H1 (cell line): ENCODE data around the gene RPL21. TPM values are rescaled to one million over a fixed set of nuclear protein-coding genes. Genes with fewer than 3 reads are reported as not detected.

Source experiments
- CTCF ChIA-PET: fragments of 300-600 bp; sonication (Branson Sonifier 250); formaldehyde crosslinking; loops from one replicate; lab custom pipeline; 2021; ENCODE audit not compliant: partially characterized antibody; lab: Charles Lee
- POLR2A ChIA-PET: fragments of 300-600 bp; sonication (Branson Sonifier 250); formaldehyde crosslinking; loops from one replicate; lab custom pipeline; 2021; ENCODE audit warnings: inconsistent platforms; ENCODE audit not compliant: partially characterized antibody; lab: Charles Lee
- DNase-seq, 2 experiments: peaks; one replicate each; pipeline versions ENCODE4 v3.0.0 to v3.0.0-alpha.2; 2010 to 2022; ENCODE audit warnings: low spot score in 2 of 2, low read depth in 1 of 2, mixed read lengths in 1 of 2
- FAIRE-seq: peaks from 2 replicates; lab custom pipeline; 2011; peaks lifted over from hg19 to GRCh38; lab: Jason Lieb, UNC
- H2AFZ ChIP-seq: 2 replicates; pipeline ENCODE4 v1.8.1; 2012; ENCODE audit warnings: low read length, inconsistent platforms
- H2AK5ac ChIP-seq: 2 replicates; pipeline ENCODE4 v1.6.1; 2013; ENCODE audit warnings: low read depth, low read length
- H2BK120ac ChIP-seq: replicated peaks from 2 replicates; pipeline ENCODE3; 2013; ENCODE audit warnings: low read depth, low read length, inconsistent platforms
- H2BK12ac ChIP-seq: 2 replicates; pipeline ENCODE4 v1.6.1; 2013; ENCODE audit warnings: low read depth, low read length
- H2BK15ac ChIP-seq: 2 replicates; pipeline ENCODE4 v1.6.1; 2013; ENCODE audit warnings: low read length
- H2BK20ac ChIP-seq: 2 replicates; pipeline ENCODE4 v1.6.1; 2013; ENCODE audit warnings: low read length
- H2BK5ac ChIP-seq: 2 replicates; pipeline ENCODE4 v1.6.1; 2013; ENCODE audit warnings: low read depth, low read length
- H3K14ac ChIP-seq: 2 replicates; pipeline ENCODE4 v1.6.1; 2013; ENCODE audit warnings: inconsistent platforms; ENCODE audit not compliant: insufficient read length
- H3K18ac ChIP-seq: 2 replicates; pipeline ENCODE4 v1.6.1; 2013; ENCODE audit warnings: low read length; ENCODE audit errors: extremely low read depth
- H3K23ac ChIP-seq: 2 replicates; pipeline ENCODE4 v1.6.1; 2013; ENCODE audit warnings: inconsistent platforms; ENCODE audit not compliant: insufficient read length
- H3K23me2 ChIP-seq: 2 replicates; pipeline ENCODE4 v1.6.1; 2013; ENCODE audit warnings: low read depth, low read length
- H3K27ac ChIP-seq: 2 replicates; pipeline ENCODE4 v1.6.1; 2011; ENCODE audit warnings: low read depth, low read length, inconsistent platforms
- H3K27me3 ChIP-seq, 4 experiments: replicated peaks in 1 of 4; 1 replicate in 1 of 4; 2 replicates in 3 of 4; pipeline versions ENCODE4 v1.6.1 to v1.8.1; 2011 to 2013; ENCODE audit warnings: low read length in 3 of 4, mild to moderate bottlenecking in 3 of 4, inconsistent platforms in 2 of 4, mixed read lengths in 2 of 4, moderate library complexity in 1 of 4; ENCODE audit not compliant: control insufficient read depth in 3 of 4, insufficient read depth in 3 of 4; ENCODE audit errors: extremely low read depth in 1 of 4
- H3K36me3 ChIP-seq, 4 experiments: 2 replicates each; pipeline versions ENCODE4 v1.6.1 to v1.8.1; 2011 to 2013; ENCODE audit warnings: mild to moderate bottlenecking in 4 of 4, low read length in 3 of 4, moderate library complexity in 2 of 4, control low read depth in 1 of 4, inconsistent platforms in 1 of 4; ENCODE audit not compliant: insufficient read depth in 4 of 4, control insufficient read depth in 2 of 4
- H3K4ac ChIP-seq: replicated peaks from 2 replicates; pipeline ENCODE3; 2013; ENCODE audit warnings: low read length, low read depth, mixed read lengths, inconsistent platforms; ENCODE audit not compliant: insufficient read length
- H3K4me1 ChIP-seq, 4 experiments: replicated peaks in 1 of 4; 1 replicate in 1 of 4; 2 replicates in 3 of 4; pipeline versions ENCODE4 v1.6.1 to v1.8.1; 2011 to 2013; ENCODE audit warnings: low read length in 3 of 4, inconsistent platforms in 2 of 4, mixed read lengths in 1 of 4; ENCODE audit not compliant: insufficient read depth in 4 of 4, control insufficient read depth in 3 of 4
- H3K4me2 ChIP-seq, 2 experiments: 2 replicates each; pipeline versions ENCODE4 v1.6.1 to v1.8.1; 2011 to 2013; ENCODE audit warnings: low read depth in 2 of 2, low read length in 2 of 2, control low read depth in 1 of 2, inconsistent platforms in 1 of 2, mild to moderate bottlenecking in 1 of 2; ENCODE audit not compliant: insufficient read depth in 1 of 2
- H3K4me3 ChIP-seq, 4 experiments: fragments of 200-600, 300-600 bp in 1 of 4; sonication (generic), shearing (Covaris generic), sonication (Bioruptor Twin) in 1 of 4; 2 replicates each; pipeline versions ENCODE4 v1.5.1 to v1.8.1; 2011 to 2016; ENCODE audit warnings: low read length in 4 of 4, low read depth in 3 of 4, control low read depth in 2 of 4, inconsistent platforms in 2 of 4, mild to moderate bottlenecking in 2 of 4, mixed read lengths in 1 of 4, moderate library complexity in 1 of 4; ENCODE audit not compliant: insufficient read depth in 2 of 4; ENCODE audit errors: extremely low read depth in 1 of 4
- H3K56ac ChIP-seq: replicated peaks from 2 replicates; pipeline ENCODE3; 2013; ENCODE audit warnings: low read depth, mild to moderate bottlenecking, mixed read lengths, low read length, inconsistent platforms; ENCODE audit not compliant: insufficient read length
- H3K79me1 ChIP-seq: 2 replicates; pipeline ENCODE4 v1.6.1; 2013; ENCODE audit warnings: low read depth, low read length, control low read depth
- H3K79me2 ChIP-seq, 2 experiments: 2 replicates each; pipeline versions ENCODE4 v1.6.1 to v1.8.1; 2012 to 2013; ENCODE audit warnings: low read length in 2 of 2, mild to moderate bottlenecking in 2 of 2, inconsistent platforms in 1 of 2; ENCODE audit not compliant: insufficient read depth in 2 of 2, control insufficient read depth in 1 of 2
- H3K9ac ChIP-seq, 4 experiments: replicated peaks in 1 of 4; 1 replicate in 1 of 4; 2 replicates in 3 of 4; pipeline versions ENCODE4 v1.6.1 to v1.8.1; 2011 to 2013; ENCODE audit warnings: low read depth in 3 of 4, low read length in 3 of 4, control low read depth in 2 of 4, mild to moderate bottlenecking in 2 of 4, moderate library complexity in 2 of 4, inconsistent platforms in 1 of 4; ENCODE audit errors: extremely low read depth in 1 of 4
- H3K9me3 ChIP-seq, 2 experiments: 2 replicates each; pipeline versions ENCODE4 v1.6.1 to v1.8.1; 2012 to 2013; ENCODE audit warnings: mild to moderate bottlenecking in 2 of 2, moderate library complexity in 2 of 2, control low read depth in 1 of 2, inconsistent platforms in 1 of 2, low read depth in 1 of 2, low read length in 1 of 2, mixed read lengths in 1 of 2; ENCODE audit not compliant: insufficient read depth in 2 of 2
- H4K20me1 ChIP-seq, 2 experiments: replicated peaks in 1 of 2; 2 replicates each; pipeline versions ENCODE3 to v1.8.1; 2011 to 2013; ENCODE audit warnings: inconsistent platforms in 2 of 2, low read length in 2 of 2, mild to moderate bottlenecking in 1 of 2; ENCODE audit not compliant: insufficient read depth in 2 of 2, control insufficient read depth in 1 of 2
- H4K5ac ChIP-seq: 2 replicates; pipeline ENCODE4 v1.6.1; 2013; ENCODE audit warnings: low read length, low read depth, mixed read lengths, inconsistent platforms; ENCODE audit not compliant: insufficient read length
- H4K8ac ChIP-seq: 2 replicates; pipeline ENCODE4 v1.8.0; 2013; ENCODE audit warnings: mild to moderate bottlenecking, moderate library complexity, low read length, inconsistent platforms; ENCODE audit not compliant: insufficient read depth; ENCODE audit errors: extremely low read depth
- H4K91ac ChIP-seq: replicated peaks from 2 replicates; pipeline ENCODE3; 2013; ENCODE audit warnings: low read length, mixed read lengths, inconsistent platforms; ENCODE audit not compliant: insufficient read length
- ASH2L ChIP-seq: fragments of 200-600, 300-600 bp; sonication (generic); IDR thresholded peaks from one replicate; pipeline ENCODE4 v1.7.1; 2017; ENCODE audit warnings: low read length
- BCL11A ChIP-seq, 2 experiments: IDR thresholded peaks; one replicate each; pipeline ENCODE4 v1.6.1; 2011; ENCODE audit warnings: low read depth in 2 of 2, low read length in 2 of 2, mild to moderate bottlenecking in 2 of 2
- BRCA1 ChIP-seq: IDR thresholded peaks from 2 replicates; pipeline ENCODE4 v1.6.1; 2012; ENCODE audit warnings: low read depth, low read length, improper control_type of control experiment
- CEBPB ChIP-seq: IDR thresholded peaks from 2 replicates; pipeline ENCODE4 v1.6.1; 2012; ENCODE audit warnings: low read depth, low read length
- CREB1 ChIP-seq: IDR thresholded peaks from 2 replicates; pipeline ENCODE4 v1.6.1; 2012; ENCODE audit warnings: inconsistent platforms
- E2F6 ChIP-seq: IDR thresholded peaks from 2 replicates; pipeline ENCODE4 v1.6.1; 2012; ENCODE audit warnings: inconsistent platforms
- FOSL1 ChIP-seq: IDR thresholded peaks from 2 replicates; pipeline ENCODE4 v1.6.1; 2011; ENCODE audit warnings: mild to moderate bottlenecking, low read depth, low read length, moderate library complexity; ENCODE audit not compliant: insufficient read depth
- HDAC2 ChIP-seq, 2 experiments: fragments of 300-600 bp in 1 of 2; sonication (generic) in 1 of 2; IDR thresholded peaks; 2 replicates each; pipeline ENCODE4 v1.6.1; 2011 to 2012; ENCODE audit warnings: low read depth in 2 of 2, low read length in 2 of 2, mild to moderate bottlenecking in 2 of 2, moderate library complexity in 2 of 2, borderline replicate concordance in 1 of 2, inconsistent platforms in 1 of 2
- JUND ChIP-seq: IDR thresholded peaks from 2 replicates; pipeline ENCODE4 v1.6.1; 2011; ENCODE audit warnings: mild to moderate bottlenecking, improper control_type of control experiment, low read length
- NANOG ChIP-seq: IDR thresholded peaks from 2 replicates; pipeline ENCODE4 v1.6.1; 2011; ENCODE audit warnings: low read length, low read depth, mild to moderate bottlenecking, inconsistent platforms; ENCODE audit not compliant: insufficient read depth, poor library complexity, severe bottlenecking
- RNF2 ChIP-seq: fragments of 200-900, 300-1000 bp; sonication (generic); IDR thresholded peaks from 2 replicates; pipeline ENCODE4 v1.7.1; 2016; ENCODE audit warnings: borderline replicate concordance, low read depth, mild to moderate bottlenecking, antibody characterized with exemption, low read length; ENCODE audit not compliant: poor library complexity, severe bottlenecking; ENCODE audit errors: missing control alignments
- SIX5 ChIP-seq: IDR thresholded peaks from 2 replicates; pipeline ENCODE4 v1.6.1; 2011; ENCODE audit warnings: mild to moderate bottlenecking, low read depth, low read length
- SP1 ChIP-seq: IDR thresholded peaks from 2 replicates; pipeline ENCODE4 v1.6.1; 2011; ENCODE audit warnings: low read depth, low read length
- SP4 ChIP-seq: IDR thresholded peaks from 2 replicates; pipeline ENCODE4 v1.6.1; 2012; ENCODE audit warnings: low read length, inconsistent platforms
- WGBS, 2 experiments: shearing (Covaris generic) in 1 of 2; methylation state at CpG; one replicate each; pipeline versions ENCODE4 v1.1.6 to v1.1.7; 2013 to 2015; ENCODE audit warnings: low lambda C conversion rate in 2 of 2, mixed read lengths in 2 of 2, inconsistent platforms in 1 of 2, low coverage in 1 of 2, missing lambda C conversion rate in 1 of 2; ENCODE audit not compliant: insufficient replicate concordance in 2 of 2, insufficient coverage in 1 of 2, insufficient read length in 1 of 2; ENCODE audit errors: extremely low coverage in 1 of 2, missing lambda C conversion rate in 1 of 2; 5-methylcytosine and 5-hydroxymethylcytosine counted together
- polyA plus RNA-seq, 7 experiments: library from polyadenylated mRNA; depleted of rRNA in 3 of 7; stranded (reverse) in 5 of 7; unstranded in 2 of 7; fragments of >200 nt in 5 of 7; fragments of 200-250 nt in 2 of 7; gene quantifications; 1 replicate in 5 of 7; 2 replicates in 1 of 7; 4 replicates in 1 of 7; pipeline versions ENCODE4 v1.2.1 to v1.2.3, GENCODE V29; 2011 to 2013; ENCODE audit warnings: missing spikeins in 2 of 7, mixed read lengths in 2 of 7
- total RNA-seq: library from RNA; stranded (reverse); fragmentation: NEBNext Ultra II Directional; extraction: Animal tissue kit (Norgen Biotek cat#: 25700); gene quantifications from 2 replicates; pipeline ENCODE4 v1.2.1, GENCODE V29; 2021

The RPL21 gene
- total and polyA plus RNA-seq, 2 of the 8 experiments (the other 6 are each of a cell fraction or from before 2014, with no cell fraction given) = 624 to 1,283 TPM

- Histone ChIP-seq H3K9ac (no peak overlapping the region), H3K79me1 (no peaks in the 10 kb centered on the region), H2BK12ac (no peak overlapping the region), H3K4me3 (no peak overlapping the region), H3K36me3 (no peaks in the 10 kb centered on the region), H3K27me3 (no peaks in the 10 kb centered on the region), H4K91ac (no peak overlapping the region), H3K14ac (no peak overlapping the region), H2BK120ac (no peak overlapping the region), H2BK5ac (no peak overlapping the region), H2BK15ac (no peak overlapping the region), H4K8ac (no peak overlapping the region), H2AK5ac (no peak overlapping the region), H2AFZ (no peak overlapping the region), H3K4ac (no peak overlapping the region), H3K56ac (no peak overlapping the region), H3K23me2 (no peaks in the 10 kb centered on the region), H3K27ac (no peak overlapping the region), H3K18ac (no peak overlapping the region), H4K20me1 (no peaks in the 10 kb centered on the region), H3K79me2 (no peaks in the 10 kb centered on the region), H2BK20ac (no peak overlapping the region), H3K9me3 (no peaks in the 10 kb centered on the region), H3K4me2 (no peak overlapping the region), H4K5ac (no peak overlapping the region), H3K23ac (no peak overlapping the region), H3K4me1 (no peaks in the 10 kb centered on the region)
- CTCF ChIA-PET = interaction anchor here (0.8 to 2.5 kb wide), 8 partner anchors 8 to 294 kb away, joined by 3 to 8 read pairs (median 4); partner anchors contain the start of gene RASL11A
- POLR2A ChIA-PET = interaction anchor here (1.0 to 1.7 kb wide), 5 partner anchors 9 to 26 kb away, joined by 3 to 10 read pairs (median 4); partner anchors contain the start of gene RASL11A
- no peak for FAIRE-seq
- DNase-seq = no peak
- 88% methylated on average over 7 of the region's 7 CpGs; no CpG with 5 or more reads in 1 of the 2 experiments for WGBS, 2 experiments
- no peak for TF ChIP-seq HDAC2 (IDR thresholded peaks at IDR 0.05; ENCODE audit: borderline replicate concordance in 1 of 2, low read depth in 2 of 2, low read length in 2 of 2)
- no peak for TF ChIP-seq BRCA1
- TF ChIP-seq BCL11A (IDR thresholded peaks at IDR 0.05; ENCODE audit: low read depth in 2 of 2, low read length in 2 of 2) = no peak
- no peak for TF ChIP-seq E2F6
- TF ChIP-seq FOSL1 = no peak
- no peak for TF ChIP-seq ASH2L
- TF ChIP-seq SP1 = no peak
- TF ChIP-seq CEBPB = no peak
- TF ChIP-seq RNF2 = no peak
- TF ChIP-seq CREB1 = no peak
- TF ChIP-seq SP4 = no peak
- TF ChIP-seq JUND = no peak
- TF ChIP-seq SIX5 = no peak
- TF ChIP-seq NANOG = no peak
Measured at GRCh38 chr13:27279506-27279905, 28.1 kb downstream of the RPL21 start.
